GM19397 (cell line): ENCODE measurements around the gene MEP1A.
"Not testable (repeated sequence)": the region's sequence is repeated elsewhere in the genome, so short reads cannot be mapped to it uniquely, and the experiment has no call there.

Experiments used
- ATAC-seq: cut with Tn5 transposase; IDR thresholded peaks from one replicate; pipeline ENCODE4 v1.9.1; 2021; ENCODE audit warnings: mild to moderate bottlenecking, moderate library complexity; ENCODE audit not compliant: unreplicated experiment

MEP1A gene

GRCh38 chr6:46774736-46775135 is 18.5 kb upstream of the MEP1A start:
- not testable (repeated sequence) for ATAC-seq

GRCh38 chr6:46776070-46776712 is 17.0 kb upstream of the MEP1A start:
- ATAC-seq: no peak

GRCh38 chr6:46777476-46778346 is 15.5 kb upstream of the MEP1A start:
- no peak for ATAC-seq

GRCh38 chr6:46781478-46782378 is 11.5 kb upstream of the MEP1A start:
- no peak for ATAC-seq

GRCh38 chr6:46784535-46784934 is 8.7 kb upstream of the MEP1A start:
- no peak for ATAC-seq

- no peak for ATAC-seq
Measured at GRCh38 chr6:46787871-46788540, 5.2 kb upstream of the MEP1A start.

- ATAC-seq: no peak
Measured at GRCh38 chr6:46788791-46789190, 4.4 kb upstream of the MEP1A start.

- no peak for ATAC-seq
Measured at GRCh38 chr6:46789434-46790354, 3.5 kb upstream of the MEP1A start.

- no peak for ATAC-seq
Measured at GRCh38 chr6:46790355-46790874, 2.8 kb upstream of the MEP1A start.

- no peak for ATAC-seq
Measured at GRCh38 chr6:46792635-46793034, 554 bp upstream of the MEP1A start.

- no peak for ATAC-seq
Measured at GRCh38 chr6:46794068-46794467, 879 bp downstream of the MEP1A start.

GRCh38 chr6:46795816-46796215 is 2.6 kb downstream of the MEP1A start:
- ATAC-seq: no peak

GRCh38 chr6:46796848-46797580 is 3.8 kb downstream of the MEP1A start:
- no peak for ATAC-seq

- no peak for ATAC-seq
Measured at GRCh38 chr6:46799657-46800056, 6.5 kb downstream of the MEP1A start.

GRCh38 chr6:46808806-46809205 is 15.6 kb downstream of the MEP1A start:
- no peak for ATAC-seq

GRCh38 chr6:46815130-46815529 is 21.9 kb downstream of the MEP1A start:
- no peak for ATAC-seq

GRCh38 chr6:46816626-46817025 is 23.4 kb downstream of the MEP1A start:
- ATAC-seq: no peak

GRCh38 chr6:46819561-46819960 is 26.4 kb downstream of the MEP1A start:
- ATAC-seq: no peak

- ATAC-seq: no peak
Measured at GRCh38 chr6:46821458-46821881, 28.3 kb downstream of the MEP1A start.
